SK-MEL-5 (cell line): ENCODE data around the gene USP4. TPM values are rescaled to one million over a fixed set of nuclear protein-coding genes. Genes with fewer than 3 reads are reported as not detected.
"Not testable (repeated sequence)": the region's sequence is repeated elsewhere in the genome, so short reads cannot be mapped to it uniquely, and the experiment has no call there.

Source experiments
- DNase-seq: peaks from one replicate; pipeline ENCODE4 v3.0.0-alpha.2; 2016; ENCODE audit warnings: low read depth, low spot score
- in situ Hi-C: cut with HindIII; loops from 2 replicates; pipeline ENCODE4 v1.10.0; 2016; ENCODE audit warnings: low sequenced_read_pairs, high pct_unique_total_duplicates, low pct_unique_long_range_greater_than_20kb
- small RNA-seq, 2 experiments: library from RNA; depleted of rRNA; stranded (forward); fragments of <200 nt; gene quantifications; one replicate each; pipeline ENCODE3, GENCODE V24; 2014
- total RNA-seq: library from RNA; depleted of rRNA; stranded (reverse); fragments of >200 nt; shearing (Covaris generic); gene quantifications from 2 replicates; pipeline ENCODE4 v1.2.3, GENCODE V29; 2014; rRNA removed

Gene USP4
- total RNA-seq, 1 experiment from 2014 or later = 11.8 TPM

DNA sequence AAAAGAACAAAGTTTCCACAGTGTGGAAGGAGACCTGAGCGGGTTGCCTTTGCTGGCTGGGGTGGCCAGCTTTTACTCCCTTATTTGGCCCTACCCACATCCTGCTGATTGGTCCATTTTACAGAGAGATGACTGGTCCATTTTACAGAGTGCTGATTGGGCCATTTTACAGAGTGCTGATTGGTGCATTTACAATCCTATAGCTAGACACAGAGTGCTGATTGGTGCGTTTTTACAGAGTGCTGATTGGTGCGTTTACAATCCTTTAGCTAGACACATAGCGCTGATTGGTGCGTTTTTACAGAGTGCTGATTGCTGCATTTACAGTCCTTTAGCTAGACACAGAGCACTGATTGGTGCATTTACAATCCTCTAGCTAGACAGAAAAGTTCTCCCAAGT is 111.0 kb downstream of the USP4 start:
- in situ Hi-C loops, DNase-seq: not testable (repeated sequence)

Small RNA genes within 50 kb of the gene (small RNA-seq; reads per million reads assigned to genes)
- gene AC121247.2 (0 reads per million in 2 experiments), gene MIR4271 (0 reads per million in 2 experiments), gene RF00019 (0 reads per million in 2 experiments)

Other genes with a start within 250 kb of the USP4 start
- gene QRICH1, start 246.0 kb downstream of the USP4 start, total RNA-seq = 58.0 and 75.3 TPM in 2 replicates
- 228 and 236 TPM in 2 replicates for gene QARS1, start 235.3 kb downstream of the USP4 start, total RNA-seq
- gene USP19, start 219.2 kb downstream of the USP4 start, total RNA-seq = 63.3 and 66.0 TPM in 2 replicates
- 43.6 and 45.1 TPM in 2 replicates for gene LAMB2, start 207.0 kb downstream of the USP4 start, total RNA-seq
- 25.3 and 25.5 TPM in 2 replicates for gene CCDC71, start 173.7 kb downstream of the USP4 start, total RNA-seq
- gene KLHDC8B, start 168.5 kb downstream of the USP4 start, total RNA-seq = 12.2 and 15.8 TPM in 2 replicates
- gene C3orf62, start 62.8 kb downstream of the USP4 start, total RNA-seq = 1.7 and 2.1 TPM in 2 replicates
- 28.7 and 29.0 TPM in 2 replicates for gene GPX1, start 18.3 kb upstream of the USP4 start, total RNA-seq
- gene RHOA, start 71.9 kb upstream of the USP4 start, total RNA-seq = 283 and 287 TPM in 2 replicates
- gene TCTA, start 72.4 kb upstream of the USP4 start, total RNA-seq = 17.7 and 19.8 TPM in 2 replicates
- gene AMT, start 82.4 kb upstream of the USP4 start, total RNA-seq = 0.32 TPM in 1 of 2 replicates, not detected in the other
- gene NICN1, start 89.3 kb upstream of the USP4 start, total RNA-seq = 3.0 and 3.5 TPM in 2 replicates
- gene DAG1, start 130.2 kb upstream of the USP4 start, total RNA-seq = 98.1 and 98.9 TPM in 2 replicates
- 0.11 and 0.40 TPM in 2 replicates for gene BSN, start 214.4 kb upstream of the USP4 start, total RNA-seq